Measurements from ENCODE around the gene CELF5.

DNA sequence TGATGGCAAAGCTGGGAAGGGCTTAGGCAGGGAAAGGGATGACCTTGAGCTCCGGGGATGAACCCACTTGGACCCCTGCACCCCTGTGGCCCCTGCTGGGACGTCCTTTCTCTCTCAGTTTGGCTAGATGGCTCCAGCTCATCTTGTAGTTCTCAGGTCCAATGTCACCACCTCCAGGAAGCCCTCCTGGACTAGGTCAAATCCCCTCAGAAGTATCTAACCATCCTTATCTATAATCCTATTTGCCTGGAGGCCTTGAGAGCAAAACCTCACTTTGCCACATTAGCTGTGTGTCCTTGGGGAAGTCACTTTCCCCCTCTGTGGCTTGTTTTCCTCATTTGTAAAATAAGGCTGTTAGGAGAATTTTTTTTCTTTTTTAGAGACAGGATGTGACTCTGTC is 99.2 kb downstream of the CELF5 start:
- TF ChIP-seq POLR2A (IDR thresholded peaks at IDR 0.05) = no peak
- TF ChIP-seq, protein P1, sequence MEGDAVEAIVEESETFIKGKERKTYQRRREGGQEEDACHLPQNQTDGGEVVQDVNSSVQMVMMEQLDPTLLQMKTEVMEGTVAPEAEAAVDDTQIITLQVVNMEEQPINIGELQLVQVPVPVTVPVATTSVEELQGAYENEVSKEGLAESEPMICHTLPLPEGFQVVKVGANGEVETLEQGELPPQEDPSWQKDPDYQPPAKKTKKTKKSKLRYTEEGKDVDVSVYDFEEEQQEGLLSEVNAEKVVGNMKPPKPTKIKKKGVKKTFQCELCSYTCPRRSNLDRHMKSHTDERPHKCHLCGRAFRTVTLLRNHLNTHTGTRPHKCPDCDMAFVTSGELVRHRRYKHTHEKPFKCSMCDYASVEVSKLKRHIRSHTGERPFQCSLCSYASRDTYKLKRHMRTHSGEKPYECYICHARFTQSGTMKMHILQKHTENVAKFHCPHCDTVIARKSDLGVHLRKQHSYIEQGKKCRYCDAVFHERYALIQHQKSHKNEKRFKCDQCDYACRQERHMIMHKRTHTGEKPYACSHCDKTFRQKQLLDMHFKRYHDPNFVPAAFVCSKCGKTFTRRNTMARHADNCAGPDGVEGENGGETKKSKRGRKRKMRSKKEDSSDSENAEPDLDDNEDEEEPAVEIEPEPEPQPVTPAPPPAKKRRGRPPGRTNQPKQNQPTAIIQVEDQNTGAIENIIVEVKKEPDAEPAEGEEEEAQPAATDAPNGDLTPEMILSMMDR (IDR thresholded peaks at IDR 0.05 in 4 of 5, conservative IDR thresholded peaks at IDR 0.05 in 1 of 5) = no peak

Data from gastrocnemius medialis (tissue), 4 donors.